ENCODE results near the gene LAMB3. TPM values are rescaled to one million over a fixed set of nuclear protein-coding genes. Genes with fewer than 3 reads are reported as not detected.

LAMB3 gene
- total and polyA plus RNA-seq, 2 experiments from 2014 or later = 0.21 to 0.48 TPM

DNA sequence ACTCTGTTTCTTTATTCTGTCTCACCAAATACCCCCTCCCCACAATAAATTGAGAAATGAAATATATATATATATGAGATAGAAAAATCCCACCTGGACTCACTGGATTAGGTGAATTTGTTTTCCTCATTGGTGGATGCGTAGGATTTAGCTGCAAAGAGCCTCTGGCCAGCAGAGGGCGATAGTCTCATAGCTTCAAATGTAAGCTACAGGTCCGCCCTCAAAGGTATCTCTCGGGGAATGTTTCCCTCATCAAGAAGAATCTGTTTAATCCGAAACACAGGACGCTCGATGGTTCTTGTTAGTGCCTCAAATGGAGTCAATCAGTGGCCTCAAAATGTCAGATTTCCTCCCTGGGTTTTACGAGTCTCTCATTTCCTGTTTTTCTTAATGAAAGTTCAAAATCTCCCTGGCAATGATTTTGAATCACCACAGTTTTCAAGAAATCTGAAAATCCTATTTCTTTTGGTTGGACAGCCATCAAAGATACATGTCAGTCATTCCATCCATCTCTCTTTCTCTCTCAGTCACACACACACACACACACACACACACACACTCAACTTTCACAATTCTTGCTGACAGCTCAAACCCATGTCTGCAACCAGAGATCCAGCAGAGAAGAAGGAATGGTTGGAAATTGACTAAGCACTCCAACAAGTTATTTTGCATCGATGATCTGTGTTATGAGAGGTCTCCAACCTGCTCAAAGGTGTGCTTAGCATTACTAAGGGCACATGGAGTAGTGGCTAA lies 82.6 kb downstream of the LAMB3 start:
- no peaks in the 10 kb centered on the region for H3K4me1 ChIP-seq (ENCODE audit: low read depth)
- DNase-seq (ENCODE audit: low read depth in 1 of 2, low spot score in 1 of 2) = peak; percentile 86 to 92
- TF ChIP-seq, protein P1, sequence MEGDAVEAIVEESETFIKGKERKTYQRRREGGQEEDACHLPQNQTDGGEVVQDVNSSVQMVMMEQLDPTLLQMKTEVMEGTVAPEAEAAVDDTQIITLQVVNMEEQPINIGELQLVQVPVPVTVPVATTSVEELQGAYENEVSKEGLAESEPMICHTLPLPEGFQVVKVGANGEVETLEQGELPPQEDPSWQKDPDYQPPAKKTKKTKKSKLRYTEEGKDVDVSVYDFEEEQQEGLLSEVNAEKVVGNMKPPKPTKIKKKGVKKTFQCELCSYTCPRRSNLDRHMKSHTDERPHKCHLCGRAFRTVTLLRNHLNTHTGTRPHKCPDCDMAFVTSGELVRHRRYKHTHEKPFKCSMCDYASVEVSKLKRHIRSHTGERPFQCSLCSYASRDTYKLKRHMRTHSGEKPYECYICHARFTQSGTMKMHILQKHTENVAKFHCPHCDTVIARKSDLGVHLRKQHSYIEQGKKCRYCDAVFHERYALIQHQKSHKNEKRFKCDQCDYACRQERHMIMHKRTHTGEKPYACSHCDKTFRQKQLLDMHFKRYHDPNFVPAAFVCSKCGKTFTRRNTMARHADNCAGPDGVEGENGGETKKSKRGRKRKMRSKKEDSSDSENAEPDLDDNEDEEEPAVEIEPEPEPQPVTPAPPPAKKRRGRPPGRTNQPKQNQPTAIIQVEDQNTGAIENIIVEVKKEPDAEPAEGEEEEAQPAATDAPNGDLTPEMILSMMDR (IDR thresholded peaks at IDR 0.05; ENCODE audit: low read depth, low read length) = peak; percentile 97
- H3K9me3 ChIP-seq (ENCODE audit: low read depth) = no peaks in the 10 kb centered on the region
- no peaks in the 10 kb centered on the region for H3K27me3 ChIP-seq
- H3K36me3 ChIP-seq = no peaks in the 10 kb centered on the region
- no peak overlapping the region for H3K27ac ChIP-seq
- H3K4me3 ChIP-seq = no peak overlapping the region

DNA sequence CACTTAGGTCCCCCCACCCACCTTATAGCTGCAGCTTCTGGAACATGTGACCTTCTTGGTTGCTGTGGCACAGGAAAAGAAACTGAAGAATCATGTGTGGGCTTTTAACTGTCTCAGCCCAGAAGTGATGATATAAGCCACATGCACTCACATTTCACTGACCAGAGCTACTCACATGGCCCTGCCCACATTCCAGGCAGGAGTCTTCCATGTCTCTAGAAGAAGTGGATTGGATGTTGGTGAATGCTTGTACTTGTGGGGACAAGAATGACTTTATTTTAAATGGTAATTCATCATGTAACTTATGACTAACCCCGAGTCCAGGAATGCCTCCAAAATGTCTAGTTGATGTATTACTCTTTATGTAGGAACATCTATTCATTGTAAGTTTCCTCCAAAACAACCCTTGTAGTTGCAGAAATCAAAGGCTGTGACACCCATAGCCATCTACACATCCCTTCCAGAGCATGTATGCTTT lies 84.5 kb downstream of the LAMB3 start:
- H3K4me1 ChIP-seq (ENCODE audit: low read depth) = no peaks in the 10 kb centered on the region
- no peaks in the 10 kb centered on the region for H3K27me3 ChIP-seq
- no peaks in the 10 kb centered on the region for H3K36me3 ChIP-seq
- no peak overlapping the region for H3K27ac ChIP-seq
- no peak overlapping the region for H3K4me3 ChIP-seq
- DNase-seq (ENCODE audit: low read depth in 1 of 2, low spot score in 1 of 2) = peak; percentile 20 to 41
- TF ChIP-seq, protein P1 (IDR thresholded peaks at IDR 0.05; ENCODE audit: low read depth, low read length) = no peak
- H3K9me3 ChIP-seq (ENCODE audit: low read depth) = no peaks in the 10 kb centered on the region

DNA sequence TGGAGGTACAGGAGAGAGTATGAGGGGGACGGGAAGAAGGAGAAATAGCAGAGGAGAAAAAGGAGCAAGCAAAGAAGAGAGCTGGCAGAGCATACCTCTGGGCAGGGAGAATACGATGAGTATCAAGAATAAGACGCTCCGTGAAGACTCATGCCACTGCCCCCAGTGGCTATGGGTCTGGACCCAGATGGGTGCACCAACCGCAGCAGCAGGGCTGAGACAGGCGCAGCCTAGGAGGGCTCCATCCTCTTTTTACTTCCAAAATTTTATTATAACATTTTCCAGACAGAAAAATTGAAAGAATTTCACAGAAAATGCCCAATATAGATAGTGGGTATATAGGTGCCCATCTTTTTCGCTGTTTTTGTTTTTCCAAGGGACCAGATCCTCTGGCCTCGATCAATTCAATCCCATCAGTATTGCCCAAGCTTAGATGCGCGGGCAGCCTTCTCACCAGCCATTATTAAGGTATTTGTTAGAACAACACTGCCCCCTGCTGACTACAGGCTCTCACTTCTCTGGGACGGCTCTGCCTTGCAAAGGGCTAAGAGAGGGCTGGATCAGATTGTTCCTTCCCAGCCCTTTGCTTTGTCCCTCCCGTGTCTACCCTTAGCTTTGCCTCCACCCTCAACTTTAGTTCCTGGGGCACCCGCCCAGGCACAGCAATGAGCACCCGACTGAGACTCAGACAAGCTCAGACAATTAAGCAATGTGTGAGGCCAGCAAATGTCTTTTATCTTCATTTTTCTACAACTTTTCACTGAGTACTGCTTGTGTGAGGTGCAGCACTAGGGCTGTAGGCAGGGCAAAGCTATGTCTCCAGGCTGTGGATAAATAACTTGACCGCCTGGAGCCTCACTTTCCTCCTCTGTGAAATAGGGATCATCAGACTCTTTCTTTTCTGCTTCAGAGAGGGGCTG lies 86.2 kb downstream of the LAMB3 start:
- H3K27me3 ChIP-seq = no peaks in the 10 kb centered on the region
- TF ChIP-seq, protein P1 (IDR thresholded peaks at IDR 0.05; ENCODE audit: low read depth, low read length) = peak; percentile 78
- DNase-seq (ENCODE audit: low read depth in 1 of 2, low spot score in 1 of 2) = peak; percentile 87 to 94
- no peaks in the 10 kb centered on the region for H3K4me1 ChIP-seq (ENCODE audit: low read depth)
- no peaks in the 10 kb centered on the region for H3K36me3 ChIP-seq
- no peak overlapping the region for H3K4me3 ChIP-seq
- no peak overlapping the region for H3K27ac ChIP-seq
- no peaks in the 10 kb centered on the region for H3K9me3 ChIP-seq (ENCODE audit: low read depth)

Other genes starting within 250 kb of the LAMB3 start
- 5.4 and 8.5 TPM in 2 replicates for gene CAMK1G, start 68.7 kb downstream of the LAMB3 start, total RNA-seq
- 5.0 and 8.7 TPM in 2 replicates for gene CAMK1G, start 68.7 kb downstream of the LAMB3 start, polyA plus RNA-seq
- gene G0S2, start 23.0 kb upstream of the LAMB3 start, total RNA-seq = 47.5 and 73.5 TPM in 2 replicates
- 40.0 and 45.9 TPM in 2 replicates for gene G0S2, start 23.0 kb upstream of the LAMB3 start, polyA plus RNA-seq
- not detected in 2 replicates for gene HSD11B1, start 52.4 kb upstream of the LAMB3 start, total RNA-seq
- gene HSD11B1, start 52.4 kb upstream of the LAMB3 start, polyA plus RNA-seq = 1.1 TPM in 1 of 2 replicates, not detected in the other
- gene TRAF3IP3, start 103.6 kb upstream of the LAMB3 start, total RNA-seq = 0.11 and 1.3 TPM in 2 replicates
- gene TRAF3IP3, start 103.6 kb upstream of the LAMB3 start, polyA plus RNA-seq = 0.74 and 0.99 TPM in 2 replicates
- gene C1orf74, start 132.1 kb upstream of the LAMB3 start, total RNA-seq = 2.1 and 3.6 TPM in 2 replicates
- gene C1orf74, start 132.1 kb upstream of the LAMB3 start, polyA plus RNA-seq = 2.9 and 4.4 TPM in 2 replicates
- gene IRF6, start 153.7 kb upstream of the LAMB3 start, total RNA-seq = 1.4 and 2.6 TPM in 2 replicates
- 1.9 TPM in 1 of 2 replicates, not detected in the other for gene IRF6, start 153.7 kb upstream of the LAMB3 start, polyA plus RNA-seq
- gene UTP25, start 175.5 kb upstream of the LAMB3 start, total RNA-seq = 3.5 and 5.4 TPM in 2 replicates
- gene UTP25, start 175.5 kb upstream of the LAMB3 start, polyA plus RNA-seq = 3.1 and 3.5 TPM in 2 replicates